HCT116 (cell line): ENCODE results near the gene BICD2. TPM values are rescaled to one million over a fixed set of nuclear protein-coding genes. Genes with fewer than 3 reads are reported as not detected.

Experiments
- ATAC-seq: fragments of 200-7000 bp; cut with Tn5 transposase; 2 replicates; pipeline ENCODE4 v1.9.1; 2020; ENCODE audit warnings: mild to moderate bottlenecking, moderate library complexity
- BruUV-seq: library from RNA; stranded (reverse); fragments of 400-500 nt; replicated peaks from 2 replicates; lab custom pipeline; 2021; lab: Mats Ljungman, UMichigan
- CTCF ChIA-PET: fragments of 300-600 bp; sonication (Branson Sonifier 250); formaldehyde crosslinking; loops from one replicate; lab custom pipeline; 2021; ENCODE audit warnings: antibody characterized with exemption; lab: Charles Lee
- POLR2A ChIA-PET: fragments of 300-600, 350-600 bp; sonication (Branson Sonifier 250); formaldehyde crosslinking; loops from one replicate; lab custom pipeline; 2021; ENCODE audit warnings: antibody characterized with exemption; lab: Charles Lee
- RAD21 ChIA-PET, 2 experiments: fragments of 300-600 bp; sonication (Branson Sonifier 250); formaldehyde crosslinking; loops; one replicate each; lab custom pipeline; 2023; ENCODE audit warnings: low total read pairs in 2 of 2; ENCODE audit not compliant: uncharacterized antibody in 2 of 2, unreplicated experiment in 2 of 2, low non-redundant PET in 1 of 2; lab: Charles Lee
- DNase-seq: peaks from one replicate; pipeline ENCODE4 v3.0.0-alpha.2; 2010; ENCODE audit warnings: low read depth, low spot score
- H2AFZ ChIP-seq: fragments of 200-600 bp; shearing (Covaris generic), sonication (generic); 2 replicates; pipeline ENCODE4 v1.6.1; 2017; ENCODE audit warnings: low read depth, mixed run types, mixed read lengths, antibody characterized with exemption, low read length; ENCODE audit not compliant: poor library complexity, severe bottlenecking
- H3K27ac ChIP-seq: 2 replicates; pipeline ENCODE4 v1.5.1; 2012; ENCODE audit warnings: low read depth, low read length
- H3K27me3 ChIP-seq: fragments of 200-600 bp; sonication (generic); 2 replicates; pipeline ENCODE4 v1.6.1; 2016; ENCODE audit warnings: mixed run types, low read length, mixed read lengths; ENCODE audit not compliant: insufficient read depth
- H3K36me3 ChIP-seq, 2 experiments: fragments of 200-500 bp in 1 of 2; fragments of 200-600 bp in 1 of 2; sonication (Bioruptor generic) in 1 of 2; sonication (generic) in 1 of 2; 2 replicates each; pipeline versions ENCODE4 v1.5.1 to v1.6.1; 2014 to 2016; ENCODE audit warnings: low read length in 2 of 2, inconsistent platforms in 1 of 2, mixed read lengths in 1 of 2, mixed run types in 1 of 2; ENCODE audit not compliant: insufficient read depth in 2 of 2, control insufficient read depth in 1 of 2
- H3K4me1 ChIP-seq, 2 experiments: fragments of 200-600 bp in 1 of 2; sonication (generic) in 1 of 2; 2 replicates each; pipeline versions ENCODE4 v1.5.1 to v1.6.1; 2012 to 2017; ENCODE audit warnings: low read length in 2 of 2, inconsistent platforms in 1 of 2, mild to moderate bottlenecking in 1 of 2, mixed read lengths in 1 of 2, mixed run types in 1 of 2, moderate library complexity in 1 of 2; ENCODE audit not compliant: insufficient read depth in 2 of 2, control insufficient read depth in 1 of 2
- H3K4me2 ChIP-seq: fragments of 200-600 bp; sonication (generic); 2 replicates; pipeline ENCODE4 v1.6.1; 2017; ENCODE audit warnings: mixed run types, low read length, mixed read lengths
- H3K4me3 ChIP-seq, 2 experiments: fragments of 200-600 bp in 1 of 2; sonication (generic) in 1 of 2; replicated peaks in 1 of 2; 2 replicates each; pipeline ENCODE4 v1.5.1; 2011 to 2016; ENCODE audit warnings: low read length in 2 of 2, control low read depth in 1 of 2, low read depth in 1 of 2, mild to moderate bottlenecking in 1 of 2, mixed read lengths in 1 of 2, mixed run types in 1 of 2
- H3K79me2 ChIP-seq: fragments of 200-600 bp; sonication (generic); 2 replicates; pipeline ENCODE4 v1.6.1; 2017; ENCODE audit warnings: mild to moderate bottlenecking, mixed run types, low read length, moderate library complexity, mixed read lengths; ENCODE audit not compliant: insufficient read depth
- H3K9ac ChIP-seq: fragments of 200-600 bp; sonication (generic); 2 replicates; pipeline ENCODE4 v1.6.1; 2016; ENCODE audit warnings: low read length, mixed read lengths
- H3K9me2 ChIP-seq: fragments of 200-600 bp; sonication (generic), shearing (Covaris generic); 2 replicates; pipeline ENCODE4 v1.6.1; 2017; ENCODE audit warnings: mixed run types, mild to moderate bottlenecking, moderate library complexity; ENCODE audit not compliant: insufficient read depth
- H3K9me3 ChIP-seq, 2 experiments: fragments of 200-500 bp in 1 of 2; fragments of 200-600 bp in 1 of 2; sonication (Bioruptor generic) in 1 of 2; sonication (generic) in 1 of 2; 2 replicates each; pipeline ENCODE4 v1.6.1; 2014 to 2017; ENCODE audit warnings: low read length in 2 of 2, mixed read lengths in 2 of 2, inconsistent platforms in 1 of 2, low read depth in 1 of 2, mild to moderate bottlenecking in 1 of 2, mixed run types in 1 of 2, moderate library complexity in 1 of 2; ENCODE audit not compliant: control insufficient read depth in 1 of 2, insufficient read depth in 1 of 2
- H4K20me1 ChIP-seq: fragments of 200-600 bp; sonication (generic), shearing (Covaris generic); 2 replicates; pipeline ENCODE4 v1.6.1; 2017; ENCODE audit warnings: mixed run types, mild to moderate bottlenecking, moderate library complexity; ENCODE audit not compliant: insufficient read depth
- ATF3 ChIP-seq: IDR thresholded peaks from 2 replicates; pipeline ENCODE4 v1.6.1; 2012
- CBX3 ChIP-seq: IDR thresholded peaks from 2 replicates; pipeline ENCODE4 v1.6.1; 2012; ENCODE audit warnings: low read depth
- CEBPB ChIP-seq: IDR thresholded peaks from 2 replicates; pipeline ENCODE4 v1.6.1; 2012; ENCODE audit warnings: low read depth
- ELF1 ChIP-seq: IDR thresholded peaks from 2 replicates; pipeline ENCODE4 v1.6.1; 2012; ENCODE audit warnings: low read depth, borderline replicate concordance
- EZH2 ChIP-seq: fragments of 200-600 bp; sonication (generic); IDR thresholded peaks from 2 replicates; pipeline ENCODE4 v1.6.1; 2017; ENCODE audit warnings: antibody characterized with exemption, mixed run types
- EZH2phosphoT487 ChIP-seq: fragments of 200-600 bp; IDR thresholded peaks from 2 replicates; pipeline ENCODE4 v1.6.1; 2018; ENCODE audit warnings: antibody characterized with exemption, borderline replicate concordance
- FOSL1 ChIP-seq: IDR thresholded peaks from 2 replicates; pipeline ENCODE4 v1.6.1; 2012; ENCODE audit warnings: low read depth
- JUND ChIP-seq: IDR thresholded peaks from 2 replicates; pipeline ENCODE4 v1.6.1; 2012
- POLR2A ChIP-seq: IDR thresholded peaks from 2 replicates; pipeline ENCODE4 v1.7.0; 2011; ENCODE audit warnings: borderline replicate concordance; ENCODE audit not compliant: insufficient read depth, insufficient read length; ENCODE audit errors: extremely low read depth
- POLR2AphosphoS5 ChIP-seq: IDR thresholded peaks from 2 replicates; pipeline ENCODE4 v1.6.1; 2011; ENCODE audit warnings: mild to moderate bottlenecking, low read depth, low read length, moderate library complexity
- SIN3A ChIP-seq: IDR thresholded peaks from 2 replicates; pipeline ENCODE4 v1.6.1; 2012; ENCODE audit warnings: low read depth
- SP1 ChIP-seq: IDR thresholded peaks from 2 replicates; pipeline ENCODE4 v1.6.1; 2012; ENCODE audit warnings: low read depth
- SRF ChIP-seq: IDR thresholded peaks from 2 replicates; pipeline ENCODE4 v1.6.1; 2012; ENCODE audit warnings: low read depth
- TCF7L2 ChIP-seq: IDR thresholded peaks from 2 replicates; pipeline ENCODE4 v1.7.0; 2011; ENCODE audit warnings: borderline replicate concordance, inconsistent platforms; ENCODE audit not compliant: insufficient read depth, insufficient read length; ENCODE audit errors: extremely low read depth
- YY1 ChIP-seq: IDR thresholded peaks from 2 replicates; pipeline ENCODE4 v1.6.1; 2011; ENCODE audit warnings: low read length, low read depth, moderate library complexity, mild to moderate bottlenecking; ENCODE audit not compliant: insufficient replicate concordance; ENCODE audit errors: extremely low read depth
- ZFX ChIP-seq: fragments of 450-650 bp; IDR thresholded peaks from 2 replicates; pipeline ENCODE4 v1.6.1; 2017
- intact Hi-C: fragments of 100-400 bp; cut with micrococcal nuclease; formaldehyde crosslinking; loops from 2 replicates; pipeline ENCODE4 v1.10.0; 2022
- total RNA-seq: library from RNA; stranded (reverse); gene quantifications from one replicate; pipeline ENCODE4 v1.2.1, GENCODE V29; 2021; ENCODE audit not compliant: unreplicated experiment
- TF ChIP-seq, protein P1 (sequence below): IDR thresholded peaks from 2 replicates; pipeline ENCODE4 v1.6.1; 2012
- TF ChIP-seq, protein P2 (sequence below), 3 experiments: fragments of 200-600 bp in 1 of 3; sonication (generic) in 1 of 3; IDR thresholded peaks in 2 of 3; conservative IDR thresholded peaks in 1 of 3; 2 replicates each; pipeline ENCODE4 v1.5.1; 2012 to 2017; ENCODE audit warnings: low read depth in 2 of 3, low read length in 2 of 3, antibody characterized with exemption in 1 of 3, borderline replicate concordance in 1 of 3, control low read depth in 1 of 3, mild to moderate bottlenecking in 1 of 3, mixed read lengths in 1 of 3, mixed run types in 1 of 3, moderate library complexity in 1 of 3; ENCODE audit not compliant: insufficient read depth in 1 of 3
- TF ChIP-seq, protein P3 (sequence below): IDR thresholded peaks from 2 replicates; pipeline ENCODE4 v1.6.1; 2012; ENCODE audit warnings: low read depth

The BICD2 gene
- total RNA-seq, 1 experiment from 2014 or later: 23.4 TPM

- Histone ChIP-seq H2AFZ (no peak overlapping the region), H3K4me2 (peak overlapping the region; percentile 53), H3K27ac (no peak overlapping the region; the same call in 1 of the 2 replicates), H4K20me1 (0 out of 2 replicates have a peak, but pooled peaks cover 3% of the 10 kb centered on the region)
- ChIA-PET POLR2A (interaction anchor here (0.7 kb wide), 1 partner anchor 68 kb away, joined by 3 read pairs; no protein-coding TSS in a partner anchor), CTCF (no interaction called here)
- intact Hi-C loops: no loop called here
- BruUV-seq: no TSS peak
- no peak for ATAC-seq
- DNase-seq: no peak
- TF ChIP-seq FOSL1: no peak
- no peak for TF ChIP-seq ELF1
- no peak for TF ChIP-seq SP1
- TF ChIP-seq YY1: no peak
- TF ChIP-seq TCF7L2: no peak
- no peak for TF ChIP-seq SRF
- TF ChIP-seq SIN3A: no peak
- TF ChIP-seq POLR2A: no peak
- no peak for TF ChIP-seq EZH2phosphoT487
- TF ChIP-seq, protein P1, sequence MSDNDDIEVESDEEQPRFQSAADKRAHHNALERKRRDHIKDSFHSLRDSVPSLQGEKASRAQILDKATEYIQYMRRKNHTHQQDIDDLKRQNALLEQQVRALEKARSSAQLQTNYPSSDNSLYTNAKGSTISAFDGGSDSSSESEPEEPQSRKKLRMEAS: no peak
- no peak for TF ChIP-seq POLR2AphosphoS5
- no peak for TF ChIP-seq CEBPB
- no peak for TF ChIP-seq CBX3
- TF ChIP-seq JUND: no peak
- TF ChIP-seq, protein P2, sequence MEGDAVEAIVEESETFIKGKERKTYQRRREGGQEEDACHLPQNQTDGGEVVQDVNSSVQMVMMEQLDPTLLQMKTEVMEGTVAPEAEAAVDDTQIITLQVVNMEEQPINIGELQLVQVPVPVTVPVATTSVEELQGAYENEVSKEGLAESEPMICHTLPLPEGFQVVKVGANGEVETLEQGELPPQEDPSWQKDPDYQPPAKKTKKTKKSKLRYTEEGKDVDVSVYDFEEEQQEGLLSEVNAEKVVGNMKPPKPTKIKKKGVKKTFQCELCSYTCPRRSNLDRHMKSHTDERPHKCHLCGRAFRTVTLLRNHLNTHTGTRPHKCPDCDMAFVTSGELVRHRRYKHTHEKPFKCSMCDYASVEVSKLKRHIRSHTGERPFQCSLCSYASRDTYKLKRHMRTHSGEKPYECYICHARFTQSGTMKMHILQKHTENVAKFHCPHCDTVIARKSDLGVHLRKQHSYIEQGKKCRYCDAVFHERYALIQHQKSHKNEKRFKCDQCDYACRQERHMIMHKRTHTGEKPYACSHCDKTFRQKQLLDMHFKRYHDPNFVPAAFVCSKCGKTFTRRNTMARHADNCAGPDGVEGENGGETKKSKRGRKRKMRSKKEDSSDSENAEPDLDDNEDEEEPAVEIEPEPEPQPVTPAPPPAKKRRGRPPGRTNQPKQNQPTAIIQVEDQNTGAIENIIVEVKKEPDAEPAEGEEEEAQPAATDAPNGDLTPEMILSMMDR (IDR thresholded peaks at IDR 0.05 in 2 of 3, conservative IDR thresholded peaks at IDR 0.05 in 1 of 3; ENCODE audit: borderline replicate concordance in 1 of 3, insufficient read depth in 1 of 3, low read depth in 2 of 3, low read length in 2 of 3): no peak
- no peak for TF ChIP-seq ZFX
- TF ChIP-seq EZH2: no peak
- TF ChIP-seq, protein P3, sequence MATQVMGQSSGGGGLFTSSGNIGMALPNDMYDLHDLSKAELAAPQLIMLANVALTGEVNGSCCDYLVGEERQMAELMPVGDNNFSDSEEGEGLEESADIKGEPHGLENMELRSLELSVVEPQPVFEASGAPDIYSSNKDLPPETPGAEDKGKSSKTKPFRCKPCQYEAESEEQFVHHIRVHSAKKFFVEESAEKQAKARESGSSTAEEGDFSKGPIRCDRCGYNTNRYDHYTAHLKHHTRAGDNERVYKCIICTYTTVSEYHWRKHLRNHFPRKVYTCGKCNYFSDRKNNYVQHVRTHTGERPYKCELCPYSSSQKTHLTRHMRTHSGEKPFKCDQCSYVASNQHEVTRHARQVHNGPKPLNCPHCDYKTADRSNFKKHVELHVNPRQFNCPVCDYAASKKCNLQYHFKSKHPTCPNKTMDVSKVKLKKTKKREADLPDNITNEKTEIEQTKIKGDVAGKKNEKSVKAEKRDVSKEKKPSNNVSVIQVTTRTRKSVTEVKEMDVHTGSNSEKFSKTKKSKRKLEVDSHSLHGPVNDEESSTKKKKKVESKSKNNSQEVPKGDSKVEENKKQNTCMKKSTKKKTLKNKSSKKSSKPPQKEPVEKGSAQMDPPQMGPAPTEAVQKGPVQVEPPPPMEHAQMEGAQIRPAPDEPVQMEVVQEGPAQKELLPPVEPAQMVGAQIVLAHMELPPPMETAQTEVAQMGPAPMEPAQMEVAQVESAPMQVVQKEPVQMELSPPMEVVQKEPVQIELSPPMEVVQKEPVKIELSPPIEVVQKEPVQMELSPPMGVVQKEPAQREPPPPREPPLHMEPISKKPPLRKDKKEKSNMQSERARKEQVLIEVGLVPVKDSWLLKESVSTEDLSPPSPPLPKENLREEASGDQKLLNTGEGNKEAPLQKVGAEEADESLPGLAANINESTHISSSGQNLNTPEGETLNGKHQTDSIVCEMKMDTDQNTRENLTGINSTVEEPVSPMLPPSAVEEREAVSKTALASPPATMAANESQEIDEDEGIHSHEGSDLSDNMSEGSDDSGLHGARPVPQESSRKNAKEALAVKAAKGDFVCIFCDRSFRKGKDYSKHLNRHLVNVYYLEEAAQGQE: no peak
- no peak for TF ChIP-seq ATF3
- TF ChIP-seq, all 23 proteins: peak for 0
- H3K27me3 ChIP-seq: no peaks in the 10 kb centered on the region
- H3K36me3 ChIP-seq: no peaks in the 10 kb centered on the region
- H3K9ac ChIP-seq: no peak overlapping the region
- peaks cover 19 to 41% of the 10 kb centered on the region in 2 experiments for H3K4me1 ChIP-seq
- RAD21 ChIA-PET: no interaction called here
- H3K79me2 ChIP-seq: peaks cover 99% of the 10 kb centered on the region
- H3K9me3 ChIP-seq: no peaks in the 10 kb centered on the region
- H3K4me3 ChIP-seq: no peak overlapping the region
- no peaks in the 10 kb centered on the region for H3K9me2 ChIP-seq
These were observed 17.8 kb downstream of the BICD2 start for GRCh38 chr9:92746567-92747458.
